ENCODE results near the gene PABPN1L.

GRCh38 chr16:88863426-88863825 lies 3.0 kb downstream of the PABPN1L start:
- TF ChIP-seq CTCF (IDR thresholded peaks at IDR 0.05) (no peak), EZH2 (IDR thresholded peaks at IDR 0.05; ENCODE audit: borderline replicate concordance, insufficient read depth, low read depth, low read length, poor library complexity, severe bottlenecking) (no peak)
